Thyroid gland (tissue), 4 donors: ENCODE data around the gene POU6F2.
"Not testable (repeated sequence)": the region's sequence is repeated elsewhere in the genome, so short reads cannot be mapped to it uniquely, and the experiment has no call there.

Experiments used
- CTCF ChIP-seq, 6 experiments: fragments of 200-600 bp in 3 of 6; fragments of 450-650 bp in 3 of 6; sonication (generic) in 3 of 6; IDR thresholded peaks; one replicate each; pipeline ENCODE4 v1.5.1; 2016 to 2019; ENCODE audit warnings: antibody characterized with exemption in 6 of 6, mild to moderate bottlenecking in 2 of 6, inconsistent platforms in 1 of 6, moderate library complexity in 1 of 6
- POLR2A ChIP-seq, 2 donors: fragments of 450-650 bp; IDR thresholded peaks; one replicate each; pipeline ENCODE4 v1.6.1; 2017; ENCODE audit warnings: antibody characterized with exemption in 2 of 2, mild to moderate bottlenecking in 2 of 2, moderate library complexity in 1 of 2

- not testable (repeated sequence) for TF ChIP-seq CTCF, POLR2A (IDR thresholded peaks at IDR 0.05)
Observed at GRCh38 chr7:39194388-39194787, 216.7 kb downstream of the POU6F2 start.
